HG02571 (cell line): ENCODE data around the gene PTHLH.

ENCODE experiments used
- ATAC-seq: cut with Tn5 transposase; IDR thresholded peaks from one replicate; pipeline ENCODE4 v1.9.1; 2021; ENCODE audit warnings: mild to moderate bottlenecking, moderate library complexity; ENCODE audit not compliant: unreplicated experiment

PTHLH gene

GRCh38 chr12:27975222-27976136 is 2.9 kb upstream of the PTHLH start:
- ATAC-seq, result no peak

GRCh38 chr12:27974735-27975221 is 2.2 kb upstream of the PTHLH start:
- ATAC-seq, result no peak

GRCh38 chr12:27973487-27973890 is 956 bp upstream of the PTHLH start:
- no peak for ATAC-seq

GRCh38 chr12:27971606-27972005 is 927 bp downstream of the PTHLH start:
- ATAC-seq, result no peak

- ATAC-seq, result no peak
Observed at GRCh38 chr12:27971121-27971489, 1.4 kb downstream of the PTHLH start.

GRCh38 chr12:27970401-27971120 is 2.0 kb downstream of the PTHLH start:
- ATAC-seq, result peak; percentile 30

GRCh38 chr12:27969624-27970400 is 2.7 kb downstream of the PTHLH start:
- ATAC-seq, result peak; percentile 85

- no peak for ATAC-seq
Observed at GRCh38 chr12:27968972-27969623, 3.4 kb downstream of the PTHLH start.

- no peak for ATAC-seq
Observed at GRCh38 chr12:27967551-27968054, 4.9 kb downstream of the PTHLH start.

- no peak for ATAC-seq
Observed at GRCh38 chr12:27966870-27967269, 5.7 kb downstream of the PTHLH start.

GRCh38 chr12:27965966-27966365 is 6.6 kb downstream of the PTHLH start:
- ATAC-seq, result no peak

- ATAC-seq, result no peak
Observed at GRCh38 chr12:27965411-27965810, 7.1 kb downstream of the PTHLH start.

GRCh38 chr12:27964123-27964522 is 8.4 kb downstream of the PTHLH start:
- no peak for ATAC-seq

GRCh38 chr12:27960821-27961220 is 11.7 kb downstream of the PTHLH start:
- ATAC-seq, result no peak

GRCh38 chr12:27958675-27959074 is 13.9 kb downstream of the PTHLH start:
- ATAC-seq, result no peak

GRCh38 chr12:27957366-27957765 is 15.2 kb downstream of the PTHLH start:
- no peak for ATAC-seq

- no peak for ATAC-seq
Observed at GRCh38 chr12:27953817-27954216, 18.7 kb downstream of the PTHLH start.

- no peak for ATAC-seq
Observed at GRCh38 chr12:27953348-27953747, 19.2 kb downstream of the PTHLH start.

- ATAC-seq, result no peak
Observed at GRCh38 chr12:27952510-27952909, 20.0 kb downstream of the PTHLH start.

- ATAC-seq, result no peak
Observed at GRCh38 chr12:27951898-27952297, 20.6 kb downstream of the PTHLH start.
